HepG2 (cell line): ENCODE results near the gene DHX34. TPM values are rescaled to one million over a fixed set of nuclear protein-coding genes. Genes with fewer than 3 reads are reported as not detected.

Experiments
- CEBPZ ChIP-seq: IDR thresholded peaks from 2 replicates; pipeline ENCODE4 v1.6.1; 2012; ENCODE audit warnings: low read length, improper control_type of control experiment
- KLF6 ChIP-seq: IDR thresholded peaks from 2 replicates; pipeline ENCODE4 v1.8.0; 2016; ENCODE audit warnings: missing biosample characterization, missing genetic modification reagents
- REST ChIP-seq, 2 experiments: IDR thresholded peaks; 2 replicates each; pipeline ENCODE4 v1.6.1; 2011 to 2012; ENCODE audit warnings: low read length in 2 of 2, borderline replicate concordance in 1 of 2, low read depth in 1 of 2, mild to moderate bottlenecking in 1 of 2, moderate library complexity in 1 of 2
- SRSF1 ChIP-seq: fragments of 200-400 bp; formaldehyde crosslinking; optimal IDR thresholded peaks from 2 replicates; pipeline ENCODE3; 2017; ENCODE audit warnings: mild to moderate bottlenecking, low read depth, low read length, moderate library complexity
- TFDP1 ChIP-seq: IDR thresholded peaks from 2 replicates; pipeline ENCODE4 v1.6.1; 2016; ENCODE audit warnings: missing compliant biosample characterization, missing genetic modification reagents, borderline replicate concordance
- THAP11 ChIP-seq: IDR thresholded peaks from 2 replicates; pipeline ENCODE4 v1.6.1; 2016; ENCODE audit warnings: missing biosample characterization, missing genetic modification reagents
- ZBTB33 ChIP-seq: sonication (generic); formaldehyde crosslinking; IDR thresholded peaks from 2 replicates; pipeline ENCODE4 v1.4.0; 2020; ENCODE audit warnings: missing genetic modification reagents
- ZBTB43 ChIP-seq: sonication (generic); formaldehyde crosslinking; conservative IDR thresholded peaks from 2 replicates; pipeline ENCODE4 v1.4.0; 2020; ENCODE audit warnings: missing genetic modification reagents
- ZNF280B ChIP-seq: sonication (generic); formaldehyde crosslinking; IDR thresholded peaks from 2 replicates; pipeline ENCODE4 v1.5.0; 2020; ENCODE audit warnings: missing genetic modification reagents, mild to moderate bottlenecking, borderline replicate concordance
- ZNF354B ChIP-seq: sonication (generic); formaldehyde crosslinking; IDR thresholded peaks from 2 replicates; pipeline ENCODE4 v1.8.0; 2022; ENCODE audit warnings: mild to moderate bottlenecking, missing genetic modification reagents
- ZNF367 ChIP-seq: sonication (generic); formaldehyde crosslinking; IDR thresholded peaks from 2 replicates; pipeline ENCODE4 v1.4.0; 2020; ENCODE audit warnings: missing genetic modification reagents, borderline replicate concordance
- ZNF451 ChIP-seq: sonication (generic); formaldehyde crosslinking; IDR thresholded peaks from 2 replicates; pipeline ENCODE4 v1.5.0; 2020; ENCODE audit warnings: mild to moderate bottlenecking, missing genetic modification reagents
- ZNF720 ChIP-seq: sonication (generic); formaldehyde crosslinking; IDR thresholded peaks from 2 replicates; pipeline ENCODE4 v1.4.0; 2020; ENCODE audit warnings: missing genetic modification reagents
- ZUFSP ChIP-seq: sonication (generic); formaldehyde crosslinking; IDR thresholded peaks from 2 replicates; pipeline ENCODE4 v1.9.0; 2021; ENCODE audit warnings: missing genetic modification reagents, mild to moderate bottlenecking, borderline replicate concordance
- polyA plus RNA-seq, 8 experiments: library from polyadenylated mRNA; depleted of rRNA in 3 of 8; stranded (reverse) in 7 of 8; unstranded in 1 of 8; fragments of >200 nt; fragmentation: Illumina TruSeq in 4 of 8; extraction: Trizol in 4 of 8; gene quantifications; 2 replicates each; pipeline versions ENCODE4 v1.2.1 to v1.2.3, GENCODE V29; 2011 to 2016; ENCODE audit warnings: low read depth in 4 of 8, missing spikeins in 1 of 8, mixed read lengths in 1 of 8; ENCODE audit not compliant: insufficient read depth in 1 of 8
- total RNA-seq, 5 experiments: library from RNA; depleted of rRNA; stranded (reverse); fragments of >200 nt; fragmentation: Illumina TruSeq; extraction: Trizol; gene quantifications; 2 replicates each; pipeline ENCODE4 v1.2.3, GENCODE V29; 2016; ENCODE audit warnings: low read depth in 1 of 5

Gene DHX34
- total and polyA plus RNA-seq, 2 of the 13 experiments (the other 11 are each of a cell fraction or from before 2014, with no cell fraction given): 9.2 to 12.0 TPM

GRCh38 chr19:47353307-47353712, 4.2 kb downstream of the DHX34 start (continued):
- TF ChIP-seq ZNF451 (CRISPR knock-in tag) (peak; percentile 48; the same call in 1 of the 2 replicates), ZBTB43 (CRISPR knock-in tag) (no peak), ZNF720 (CRISPR knock-in tag) (no peak), CEBPZ (no peak), ZUFSP (CRISPR knock-in tag) (no peak), THAP11 (peak; percentile 63; the same call in 1 of the 2 replicates), TFDP1 (CRISPR knock-in tag) (no peak), ZNF354B (no peak), SRSF1 (no peak), ZNF280B (CRISPR knock-in tag) (peak; percentile 74; the same call in 1 of the 2 replicates), KLF6 (CRISPR knock-in tag) (no peak), ZBTB33 (CRISPR knock-in tag) (peak; percentile 95), ZNF367 (CRISPR knock-in tag) (no peak), REST (IDR thresholded peaks at IDR 0.05; ENCODE audit: borderline replicate concordance in 1 of 2, low read depth in 1 of 2, low read length in 2 of 2) (no peak)
